GM18517 (cell line): Measurements from ENCODE around the gene IL1RAPL2.

Experiments
- ATAC-seq: cut with Tn5 transposase; IDR thresholded peaks from one replicate; pipeline ENCODE4 v1.9.1; 2021; ENCODE audit warnings: mild to moderate bottlenecking, moderate library complexity; ENCODE audit not compliant: unreplicated experiment

The IL1RAPL2 gene

DNA sequence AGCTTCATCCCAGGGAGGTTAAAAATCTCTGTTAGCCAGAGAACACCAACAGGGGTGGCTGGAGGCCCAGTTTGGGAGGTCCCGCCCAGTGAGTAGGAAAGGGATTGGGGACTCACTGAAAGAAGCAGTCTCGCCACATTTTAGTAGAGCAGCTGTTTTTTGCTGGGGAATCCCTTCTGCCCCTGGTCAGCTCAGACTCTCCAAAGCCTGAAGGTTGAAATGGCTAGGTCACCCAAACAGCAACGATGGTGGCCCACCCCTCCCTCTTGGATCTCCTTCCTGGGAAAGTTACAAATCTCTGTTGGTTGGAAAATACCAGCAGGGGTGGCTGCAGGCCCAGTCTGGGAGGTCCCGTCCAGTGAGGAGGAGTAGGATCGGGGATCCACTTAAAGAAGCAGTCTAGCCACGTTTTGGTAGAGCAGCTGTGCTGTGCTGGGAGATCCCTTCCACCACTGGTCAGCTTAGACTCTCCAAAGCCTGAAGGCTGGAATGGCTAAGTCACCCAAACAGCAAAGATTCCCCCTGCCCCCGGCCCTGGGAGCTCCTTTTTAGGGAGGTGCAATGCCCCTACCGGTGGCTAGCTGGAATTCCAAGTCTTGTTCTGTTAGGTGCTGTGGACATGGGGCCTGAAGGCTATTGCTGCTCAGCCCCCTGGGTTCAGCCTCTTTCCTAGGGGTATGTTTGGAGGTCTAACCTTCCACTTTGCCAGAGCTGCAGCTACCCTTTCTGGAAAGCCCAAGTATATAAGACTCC lies 694.5 kb downstream of the IL1RAPL2 start:
- ATAC-seq: no peak

DNA sequence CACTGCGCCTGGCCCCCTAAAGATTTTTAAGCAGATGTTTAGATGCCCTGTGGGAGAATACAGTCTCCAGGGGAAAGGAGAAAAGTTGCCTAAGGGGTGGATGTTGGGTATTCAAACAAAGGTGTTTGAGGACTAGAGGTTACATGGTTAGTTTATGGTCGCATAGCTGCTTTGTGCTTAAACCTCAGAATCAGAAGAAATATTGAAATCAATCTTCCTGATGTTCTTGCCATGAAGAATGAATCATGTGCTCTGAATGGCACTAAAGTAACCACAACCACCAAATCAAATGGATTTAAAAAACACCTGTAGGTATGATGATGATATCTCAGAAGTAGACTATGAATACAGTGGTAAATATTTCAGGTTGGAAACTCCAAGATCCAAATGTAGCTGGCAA lies 697.2 kb downstream of the IL1RAPL2 start:
- ATAC-seq: no peak

- no peak for ATAC-seq
Measured at GRCh38 chrX:105263801-105264200, 697.8 kb downstream of the IL1RAPL2 start.

GRCh38 chrX:105265093-105265492 lies 699.1 kb downstream of the IL1RAPL2 start:
- no peak for ATAC-seq

- ATAC-seq: no peak
Measured at GRCh38 chrX:105266456-105266855, 700.5 kb downstream of the IL1RAPL2 start.

DNA sequence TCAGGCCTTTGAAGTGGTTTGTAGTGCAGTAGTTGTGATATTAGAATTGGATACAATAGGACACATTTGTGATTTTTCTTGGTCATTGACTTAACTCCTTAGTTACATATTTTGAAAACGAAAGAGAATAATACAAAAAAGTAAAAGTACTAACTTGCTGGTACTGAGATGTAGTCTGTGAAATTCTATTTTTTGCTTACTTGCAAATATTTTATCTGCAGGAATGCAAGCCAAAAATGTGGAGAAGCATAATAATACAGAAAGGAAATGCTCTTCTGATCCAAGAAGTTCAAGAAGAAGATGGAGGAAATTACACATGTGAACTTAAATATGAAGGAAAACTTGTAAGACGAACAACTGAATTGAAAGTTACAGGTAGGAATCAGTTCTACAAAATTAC lies 701.2 kb downstream of the IL1RAPL2 start:
- no peak for ATAC-seq

DNA sequence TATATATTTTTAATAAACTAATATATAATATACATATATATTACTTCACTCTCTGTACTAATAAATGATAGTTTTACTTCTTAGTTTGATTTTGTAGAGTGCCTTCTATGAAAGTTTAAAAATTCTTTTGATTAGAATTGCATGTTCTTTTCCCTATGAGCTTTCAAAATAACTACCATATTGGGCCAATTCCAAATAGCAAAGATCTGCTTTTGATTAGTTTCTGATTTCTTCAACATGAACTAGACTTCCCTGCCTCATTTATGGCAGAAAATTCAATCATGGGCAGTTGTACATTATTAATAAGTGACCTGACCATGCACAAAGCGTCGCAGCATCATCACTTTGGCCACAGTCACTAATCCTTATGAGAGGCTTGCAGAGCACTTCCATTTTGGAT lies 703.4 kb downstream of the IL1RAPL2 start:
- ATAC-seq: no peak

- ATAC-seq: no peak
Measured at GRCh38 chrX:105273326-105273725, 707.3 kb downstream of the IL1RAPL2 start.

GRCh38 chrX:105274091-105274490 lies 708.1 kb downstream of the IL1RAPL2 start:
- ATAC-seq: no peak

- ATAC-seq: no peak
Measured at GRCh38 chrX:105277132-105277531, 711.1 kb downstream of the IL1RAPL2 start.

DNA sequence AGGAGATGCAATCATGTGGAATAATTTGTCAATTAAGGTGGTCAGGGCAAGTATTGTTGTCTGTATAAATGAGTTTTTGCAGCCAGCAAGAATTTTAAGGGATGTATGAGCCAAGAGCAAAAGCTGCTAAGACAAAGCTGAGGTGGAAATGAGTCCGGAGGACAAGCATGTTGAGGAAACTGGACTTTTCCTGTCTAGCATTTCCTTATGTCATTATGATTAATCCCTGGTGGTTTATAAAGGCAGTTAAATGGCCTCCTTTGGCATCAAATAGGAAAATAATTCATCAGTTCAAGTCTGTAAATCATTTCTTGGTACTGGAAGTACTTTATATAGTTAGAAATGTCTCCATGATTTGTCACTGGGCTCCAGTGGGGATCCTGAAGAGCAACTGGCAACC lies 716.1 kb downstream of the IL1RAPL2 start:
- no peak for ATAC-seq

DNA sequence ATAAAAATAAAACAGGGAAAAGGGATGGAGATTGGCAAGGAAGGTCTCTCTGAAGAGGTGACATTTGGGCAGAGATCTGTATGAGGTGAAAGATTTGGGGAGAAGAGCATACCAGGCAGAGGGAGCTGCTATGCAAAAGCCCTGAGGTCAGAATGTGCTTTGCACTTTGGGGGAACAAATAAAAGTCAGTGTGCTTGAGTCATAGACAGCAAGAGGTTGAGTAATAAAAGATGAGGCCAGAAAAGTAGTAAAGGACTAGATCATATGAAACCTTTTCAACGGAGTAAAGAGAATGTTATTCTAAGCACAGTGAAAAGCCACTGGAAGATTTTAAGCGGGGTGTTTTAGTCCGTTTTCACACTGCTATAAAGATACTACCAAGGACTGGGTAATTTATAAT lies 731.0 kb downstream of the IL1RAPL2 start:
- no peak for ATAC-seq

- no peak for ATAC-seq
Measured at GRCh38 chrX:105299286-105299685, 733.3 kb downstream of the IL1RAPL2 start.

DNA sequence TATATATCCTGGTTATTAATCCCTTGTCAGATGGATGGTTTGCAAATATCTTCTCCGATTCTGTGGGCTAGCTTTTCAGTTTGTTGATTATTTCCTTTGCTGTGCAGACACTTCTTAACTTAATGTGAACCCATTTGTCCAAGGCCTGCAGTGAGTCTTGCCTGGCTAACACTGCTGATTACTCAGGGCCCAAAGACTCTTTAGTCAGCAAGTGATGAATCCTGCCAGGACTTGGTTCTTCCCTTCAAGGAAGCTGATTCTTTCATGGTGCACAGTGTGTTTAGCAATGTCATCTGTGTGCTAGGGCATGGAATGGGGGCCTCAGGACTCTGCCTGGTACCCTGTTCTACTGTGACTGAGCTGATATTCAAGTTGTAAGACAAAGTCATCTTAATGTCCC lies 736.2 kb downstream of the IL1RAPL2 start:
- ATAC-seq: no peak

DNA sequence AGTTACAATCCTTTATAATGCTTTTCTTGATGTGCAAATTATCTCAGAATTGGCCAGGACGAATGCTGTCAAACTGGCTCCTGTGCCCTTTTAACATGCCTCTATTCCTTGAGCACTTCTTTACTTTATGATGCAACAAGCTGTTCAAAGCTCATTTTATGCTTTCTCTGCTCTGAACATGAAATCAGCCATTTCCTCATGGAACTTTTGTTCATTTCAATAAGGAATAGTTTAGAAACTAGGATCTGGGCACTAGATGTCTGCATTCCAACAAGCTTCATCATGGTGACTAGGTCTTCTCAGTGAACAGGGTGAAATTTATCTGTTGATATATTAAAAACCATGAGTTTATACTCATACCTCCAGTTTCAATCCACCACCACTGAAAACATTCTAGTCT lies 741.8 kb downstream of the IL1RAPL2 start:
- ATAC-seq: no peak

GRCh38 chrX:105313596-105313995 lies 747.6 kb downstream of the IL1RAPL2 start:
- ATAC-seq: no peak

DNA sequence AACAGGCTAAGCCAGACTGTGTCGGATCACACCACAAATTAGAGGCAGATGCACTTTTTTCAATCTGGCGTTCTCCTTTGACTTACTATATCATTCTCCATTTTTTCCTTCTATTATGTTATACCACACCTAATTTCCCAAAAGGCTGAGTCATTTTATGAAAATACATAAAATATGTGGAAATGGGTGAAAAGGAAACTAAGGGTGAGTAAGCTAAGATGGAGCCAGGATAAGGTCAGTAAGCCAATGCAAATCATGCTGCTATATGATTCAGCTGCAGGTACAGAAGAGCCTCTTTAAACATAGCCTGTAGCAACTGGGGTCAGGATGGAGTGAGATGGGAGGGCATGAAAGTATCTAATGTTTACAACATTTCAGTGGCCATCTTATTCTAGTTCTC lies 748.5 kb downstream of the IL1RAPL2 start:
- ATAC-seq: no peak

DNA sequence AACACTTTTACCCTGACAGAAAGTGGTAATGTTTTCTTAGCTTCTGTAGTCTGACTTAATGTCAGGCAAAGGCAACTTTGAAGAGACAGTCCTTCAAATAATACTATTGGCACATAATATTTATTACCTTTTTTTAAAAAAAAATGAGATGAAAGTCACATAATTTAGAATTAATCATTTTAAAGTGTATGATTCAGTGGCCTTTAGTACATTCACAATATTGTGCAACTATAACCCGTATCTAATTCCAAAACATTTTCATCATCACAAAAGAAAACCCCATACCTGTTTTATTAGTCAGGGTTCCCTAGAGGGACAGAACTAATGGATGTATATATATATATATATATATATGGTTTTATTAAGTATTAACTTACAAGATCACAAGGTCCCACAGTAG lies 749.2 kb downstream of the IL1RAPL2 start:
- ATAC-seq: no peak

DNA sequence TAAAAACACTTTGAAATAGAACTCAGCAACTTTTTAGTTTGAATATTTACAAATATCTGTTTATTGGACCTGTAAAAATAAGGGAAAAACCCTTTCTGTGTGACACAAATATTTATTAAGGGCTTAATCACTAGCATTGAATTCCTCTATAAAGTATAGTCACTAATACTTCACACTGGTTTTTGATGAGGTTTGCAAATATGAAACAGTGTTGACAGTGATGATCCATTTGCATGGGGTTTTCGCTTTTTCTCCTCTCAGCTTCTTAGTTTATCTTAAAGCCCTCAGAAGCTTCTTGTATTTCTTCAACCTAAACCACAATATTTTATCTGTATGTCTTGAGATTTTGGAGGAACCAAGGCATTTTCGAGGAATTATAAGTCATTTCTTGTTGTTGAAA lies 751.1 kb downstream of the IL1RAPL2 start:
- ATAC-seq: no peak

DNA sequence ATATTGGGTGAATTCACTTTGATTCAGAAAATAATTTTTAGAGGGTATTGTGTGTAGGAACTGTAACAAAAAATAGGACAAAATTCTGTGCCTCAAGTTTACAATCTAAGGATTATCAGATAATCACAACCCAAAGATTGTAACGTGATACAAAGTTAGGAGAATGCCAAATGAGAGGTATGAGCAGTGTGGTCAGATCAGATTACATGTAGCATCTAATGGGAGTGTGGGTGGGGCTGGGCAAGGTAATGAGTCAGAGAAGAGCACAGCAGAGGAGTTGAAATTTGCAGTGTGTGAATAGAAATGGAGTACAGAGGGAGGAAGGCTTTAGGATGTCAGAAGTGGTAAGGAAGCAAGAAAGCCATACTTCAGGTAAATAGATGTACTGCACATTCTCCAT lies 757.9 kb downstream of the IL1RAPL2 start:
- no peak for ATAC-seq

GRCh38 chrX:105328773-105329172 lies 762.8 kb downstream of the IL1RAPL2 start:
- ATAC-seq: no peak

GRCh38 chrX:105331244-105331643 lies 765.2 kb downstream of the IL1RAPL2 start:
- ATAC-seq: no peak

GRCh38 chrX:105347373-105347772 lies 781.4 kb downstream of the IL1RAPL2 start:
- no peak for ATAC-seq
